ENCODE data around the gene ZDHHC3.
"Not testable (repeated sequence)": the region's sequence is repeated elsewhere in the genome, so short reads cannot be mapped to it uniquely, and the experiment has no call there.

ZDHHC3 gene

DNA sequence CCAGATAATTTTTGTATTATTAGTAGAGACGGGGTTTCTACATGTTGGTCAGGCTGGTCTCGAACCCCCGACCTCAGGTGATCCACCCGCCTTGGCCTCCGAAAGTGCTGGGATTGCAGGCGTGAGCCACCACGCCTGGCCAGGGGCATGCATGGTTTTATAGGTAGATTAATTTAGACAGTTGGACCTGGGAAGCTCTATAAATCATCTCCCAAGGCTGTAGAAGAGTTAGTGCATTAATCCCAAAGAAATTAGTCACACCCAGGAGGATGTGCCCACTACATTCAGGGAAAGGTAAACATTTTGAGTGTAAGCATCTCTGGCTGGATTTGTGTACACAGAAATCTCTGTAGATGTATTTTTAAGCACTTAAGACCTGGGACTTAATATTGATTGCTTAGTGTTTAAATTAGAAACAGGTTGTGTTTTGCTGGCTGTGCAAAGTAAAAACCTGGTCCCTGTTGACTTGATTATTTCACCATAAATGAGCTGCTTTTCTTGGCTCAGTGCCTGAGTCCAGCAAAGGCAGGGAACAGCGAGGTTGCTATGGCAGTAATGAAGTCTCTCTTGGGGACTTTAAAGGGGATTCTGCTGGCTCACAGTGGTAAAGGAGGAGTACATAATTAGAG lies 19.3 kb upstream of the ZDHHC3 start:
- DNase-seq = no peak

DNA sequence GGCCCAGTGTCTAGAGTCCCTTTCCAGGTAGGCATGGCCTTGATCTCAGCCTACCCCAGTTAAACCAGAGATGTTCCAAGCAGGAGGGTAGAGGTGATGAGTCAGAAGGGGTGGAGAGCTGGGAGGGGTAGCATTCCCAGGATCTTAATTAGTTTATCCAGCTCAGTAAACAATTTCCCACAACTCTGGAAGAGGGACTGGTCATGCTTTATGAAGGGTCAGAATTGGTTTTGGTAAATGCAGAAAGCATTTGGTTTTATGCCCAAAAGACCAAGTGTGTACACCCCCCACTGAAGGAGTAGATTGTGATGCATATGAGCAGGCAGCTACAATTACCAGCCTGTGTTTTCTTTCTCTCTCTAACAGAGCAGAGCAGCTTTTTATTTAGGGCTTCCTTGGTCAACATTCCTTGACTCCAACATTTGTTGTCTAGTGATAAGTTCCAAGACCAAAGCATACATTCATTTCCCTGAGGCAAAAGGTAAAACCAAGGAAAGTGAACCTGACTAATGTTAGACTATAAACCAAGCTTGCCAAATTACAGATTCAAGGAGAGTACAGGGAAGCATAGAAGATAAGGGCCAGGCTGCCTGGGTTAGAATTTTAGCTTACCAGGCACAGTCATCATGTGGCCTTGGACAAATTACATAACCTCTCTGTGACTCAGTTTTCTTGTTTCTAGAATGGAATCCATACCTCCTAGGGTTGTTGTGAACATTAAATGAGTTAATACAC lies 17.7 kb upstream of the ZDHHC3 start:
- no peak for DNase-seq

GRCh38 chr3:44992555-44993470 lies 16.8 kb upstream of the ZDHHC3 start:
- peak; percentile 39 to 58 (median 51) for DNase-seq

DNA sequence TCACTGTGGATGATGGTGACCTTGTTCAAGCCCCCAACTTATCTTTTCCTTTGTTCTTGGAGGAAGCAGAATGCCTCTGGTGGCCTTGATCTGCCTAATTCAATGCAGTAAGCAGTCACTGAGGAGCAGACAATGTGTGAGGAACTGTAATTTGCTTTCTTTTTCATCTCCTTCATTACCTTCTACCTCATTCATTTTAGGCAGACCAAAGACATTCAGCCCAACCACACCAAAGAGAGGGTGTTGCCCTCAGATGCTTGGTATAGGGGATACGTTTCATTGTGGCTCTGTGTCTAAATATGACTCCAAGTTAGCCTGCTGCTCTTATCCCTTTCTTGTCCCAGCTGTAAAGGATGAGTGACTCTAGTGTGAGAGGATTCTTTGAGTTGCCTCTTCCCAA lies 15.4 kb upstream of the ZDHHC3 start:
- no peak for DNase-seq

DNA sequence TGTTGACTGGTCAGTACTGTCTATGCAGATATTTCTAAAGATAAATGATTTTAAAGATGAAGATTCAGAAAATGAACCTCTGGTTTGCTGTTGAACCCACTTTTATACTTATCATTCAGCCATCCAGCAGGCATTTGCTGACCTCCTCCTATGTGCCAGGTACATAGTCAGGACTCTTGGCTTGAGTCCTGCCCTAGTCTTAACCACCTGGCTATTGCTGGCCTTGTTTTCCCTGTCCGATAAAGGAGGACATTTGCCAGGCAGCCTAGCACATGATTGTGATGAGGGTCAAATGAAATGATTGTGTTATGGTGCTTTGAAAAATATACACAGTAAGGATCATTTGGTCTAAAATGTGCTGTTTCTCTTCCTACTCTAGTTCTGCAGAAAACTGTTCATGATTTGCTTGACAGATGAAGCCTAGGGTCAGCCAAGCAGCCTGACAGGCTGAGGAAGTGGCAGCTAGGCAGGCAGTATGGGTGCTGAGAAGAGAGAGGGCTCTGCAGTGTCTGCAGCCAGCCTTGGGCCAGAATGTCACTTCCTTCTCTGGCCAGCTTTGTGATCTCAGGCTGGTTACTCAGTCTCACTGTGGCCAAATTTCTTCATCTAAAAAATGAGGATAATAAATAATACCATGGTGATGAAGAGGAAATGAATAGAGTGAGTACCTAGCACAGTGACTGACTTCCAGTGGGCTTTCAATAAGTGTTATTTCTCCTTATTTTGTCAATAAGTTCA lies 13.8 kb upstream of the ZDHHC3 start:
- peak; percentile 53 to 80 (median 72) for DNase-seq

GRCh38 chr3:44989141-44989540 lies 13.2 kb upstream of the ZDHHC3 start:
- no peak for DNase-seq

- peak in 3 of 4 experiments; percentile 26 to 40 (median 27) for DNase-seq
These were observed 12.1 kb upstream of the ZDHHC3 start for GRCh38 chr3:44988073-44988472.

GRCh38 chr3:44987332-44987731 lies 11.4 kb upstream of the ZDHHC3 start:
- no peak for DNase-seq

DNA sequence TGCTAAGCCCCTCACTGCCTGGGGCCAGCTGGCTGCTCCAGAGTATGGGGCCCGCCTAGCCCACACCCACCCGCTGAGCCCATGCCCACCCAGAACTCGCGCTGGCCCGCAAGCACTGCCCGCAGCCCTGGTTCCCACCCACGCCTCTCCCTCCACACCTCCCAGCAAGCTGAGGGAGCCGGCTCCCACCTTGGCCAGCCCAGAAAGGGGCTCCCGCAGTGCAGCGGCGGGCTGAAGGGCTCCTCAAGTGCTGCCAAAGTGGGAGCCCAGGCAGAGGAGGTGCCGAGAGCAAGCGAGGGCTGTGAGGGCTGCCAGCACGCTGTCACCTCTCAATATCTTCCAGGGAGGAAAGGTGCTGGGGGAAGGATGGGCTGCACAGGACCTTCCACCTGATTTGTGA lies 10.4 kb upstream of the ZDHHC3 start:
- DNase-seq = not testable (repeated sequence)

GRCh38 chr3:44984335-44984734 lies 8.4 kb upstream of the ZDHHC3 start:
- peak; percentile 24 to 62 (median 60) for DNase-seq

- no peak for DNase-seq
These were observed 7.5 kb upstream of the ZDHHC3 start for GRCh38 chr3:44983484-44983941.

GRCh38 chr3:44982817-44983216 lies 6.8 kb upstream of the ZDHHC3 start:
- no peak for DNase-seq

GRCh38 chr3:44981751-44982150 lies 5.8 kb upstream of the ZDHHC3 start:
- peak in 2 of 4 experiments; percentile 24 to 30 for DNase-seq

DNA sequence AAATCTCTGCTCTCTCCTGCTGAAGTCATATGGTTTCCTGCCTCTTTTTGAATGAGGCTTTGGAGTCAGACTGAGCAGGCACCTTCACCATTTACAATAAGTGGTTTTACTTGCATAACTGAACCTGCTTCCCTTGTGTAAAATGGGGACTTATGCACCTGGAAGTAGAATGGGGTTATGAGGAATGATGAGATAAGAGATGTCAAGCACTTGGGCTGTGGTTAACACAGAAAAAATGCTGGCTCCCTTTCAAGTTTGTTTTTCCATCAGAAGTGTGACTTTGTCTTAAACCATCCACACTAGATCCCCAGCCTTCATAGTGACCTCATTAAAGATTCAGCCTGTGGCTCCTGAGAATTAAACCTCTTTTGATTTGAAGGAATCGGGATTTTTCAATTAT lies 5.2 kb upstream of the ZDHHC3 start:
- no peak for DNase-seq

GRCh38 chr3:44974416-44974815 lies 1.6 kb downstream of the ZDHHC3 start:
- no peak for DNase-seq

DNA sequence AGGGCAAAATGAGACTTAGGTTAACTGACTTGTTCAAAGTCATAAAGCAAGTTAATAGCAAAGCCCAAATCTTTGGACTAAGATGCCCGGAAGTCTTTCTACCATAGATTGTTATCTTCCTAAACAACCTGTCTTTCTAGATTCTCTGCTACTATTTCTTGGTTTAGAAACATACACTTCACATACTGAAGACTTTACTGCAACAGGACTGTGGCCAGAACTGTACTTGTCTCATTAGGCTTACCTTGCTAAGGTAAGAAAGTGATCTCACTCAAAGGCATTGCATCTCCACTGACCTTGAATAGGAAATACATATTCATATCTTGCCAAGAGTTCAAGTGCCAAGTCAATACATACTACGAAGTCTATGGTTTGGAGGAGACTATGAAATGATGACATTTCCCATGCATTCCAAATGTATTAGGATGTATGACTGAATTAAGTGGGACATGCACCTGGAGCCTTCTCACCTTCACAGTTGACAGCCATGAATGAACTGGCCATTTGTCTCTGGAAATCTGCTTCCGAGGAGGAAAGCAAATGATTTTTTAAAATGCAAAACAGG lies 5.0 kb downstream of the ZDHHC3 start:
- DNase-seq = no peak

GRCh38 chr3:44969828-44970179 lies 6.2 kb downstream of the ZDHHC3 start:
- no peak for DNase-seq

- peak in 3 of 4 experiments; percentile 15 to 47 (median 46) for DNase-seq
These were observed 6.7 kb downstream of the ZDHHC3 start for GRCh38 chr3:44969154-44969827.

- no peak for DNase-seq
These were observed 7.5 kb downstream of the ZDHHC3 start for GRCh38 chr3:44968447-44968858.

- peak; percentile 15 to 55 (median 32) for DNase-seq
These were observed 9.1 kb downstream of the ZDHHC3 start for GRCh38 chr3:44966795-44967278.

DNA sequence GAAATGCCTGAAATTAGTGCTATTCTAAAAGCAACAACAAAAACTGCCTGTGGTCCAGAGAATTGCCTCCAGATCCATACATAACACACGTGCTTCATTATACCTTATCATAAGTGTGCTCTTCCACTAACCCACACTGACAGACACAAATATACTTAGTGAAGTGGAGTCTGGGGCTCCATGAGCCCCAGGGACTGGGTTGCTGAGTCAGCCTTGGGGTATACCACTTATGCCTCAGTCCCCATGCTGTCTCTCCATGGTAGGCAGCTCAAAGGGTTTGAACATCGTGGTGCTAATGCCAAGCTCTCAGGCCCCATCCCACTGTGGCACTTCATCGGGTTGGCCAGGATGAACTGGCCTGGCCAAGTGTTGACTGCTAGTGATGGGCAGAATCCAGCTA lies 10.8 kb downstream of the ZDHHC3 start:
- DNase-seq = no peak
